NCI-H345 treated with DMSO at 0.1 percent for 48 hours (cell line): ENCODE measurements around the gene EED.
A peak's percentile ranks its signal among the peaks of the same experiment; 100 is the strongest.
"Not testable (repeated sequence)": the region's sequence is repeated elsewhere in the genome, so short reads cannot be mapped to it uniquely, and the experiment has no call there.

ENCODE experiments used
- DNase-seq: peaks from one replicate; lab custom pipeline; 2025; ENCODE audit not compliant: unreplicated experiment; lab: John Stamatoyannopoulos, UW

Gene EED

DNA sequence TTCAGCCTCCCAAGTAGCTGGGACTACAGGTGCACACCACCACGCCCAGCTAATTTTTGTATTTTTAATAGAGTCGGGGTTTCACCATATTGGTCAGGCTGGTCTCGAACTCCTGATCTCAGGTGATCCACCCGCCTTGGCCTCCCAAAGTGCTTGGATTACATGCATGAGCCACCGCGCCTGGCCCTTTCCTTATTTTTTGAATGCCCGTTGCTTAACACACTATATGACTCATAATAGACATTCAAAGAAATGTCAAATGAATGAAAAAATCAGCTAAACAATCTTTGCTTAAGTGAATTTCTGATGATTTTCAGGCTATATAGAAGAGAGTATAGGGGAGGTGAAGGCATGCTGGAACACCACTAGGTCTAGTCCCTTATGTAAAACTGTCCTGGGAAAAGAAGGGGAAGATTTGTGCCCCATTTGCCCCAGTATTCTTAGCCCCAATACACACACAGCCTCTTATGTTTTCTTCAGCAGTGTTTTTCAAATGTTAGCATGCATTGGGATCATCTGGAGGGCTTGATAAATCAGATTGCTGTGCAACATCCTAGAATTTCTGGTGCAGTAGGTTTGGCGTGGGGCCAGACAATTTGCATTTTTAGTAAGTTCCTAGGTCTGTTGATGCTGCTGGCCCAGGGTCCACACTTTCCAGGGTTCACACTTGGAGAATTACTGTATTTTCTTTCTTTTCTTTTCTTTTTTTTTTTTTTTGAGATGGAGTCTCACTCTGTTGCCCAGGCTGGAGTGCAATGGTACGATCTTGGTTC is 45.1 kb downstream of the EED start:
- not testable (repeated sequence) for DNase-seq

DNA sequence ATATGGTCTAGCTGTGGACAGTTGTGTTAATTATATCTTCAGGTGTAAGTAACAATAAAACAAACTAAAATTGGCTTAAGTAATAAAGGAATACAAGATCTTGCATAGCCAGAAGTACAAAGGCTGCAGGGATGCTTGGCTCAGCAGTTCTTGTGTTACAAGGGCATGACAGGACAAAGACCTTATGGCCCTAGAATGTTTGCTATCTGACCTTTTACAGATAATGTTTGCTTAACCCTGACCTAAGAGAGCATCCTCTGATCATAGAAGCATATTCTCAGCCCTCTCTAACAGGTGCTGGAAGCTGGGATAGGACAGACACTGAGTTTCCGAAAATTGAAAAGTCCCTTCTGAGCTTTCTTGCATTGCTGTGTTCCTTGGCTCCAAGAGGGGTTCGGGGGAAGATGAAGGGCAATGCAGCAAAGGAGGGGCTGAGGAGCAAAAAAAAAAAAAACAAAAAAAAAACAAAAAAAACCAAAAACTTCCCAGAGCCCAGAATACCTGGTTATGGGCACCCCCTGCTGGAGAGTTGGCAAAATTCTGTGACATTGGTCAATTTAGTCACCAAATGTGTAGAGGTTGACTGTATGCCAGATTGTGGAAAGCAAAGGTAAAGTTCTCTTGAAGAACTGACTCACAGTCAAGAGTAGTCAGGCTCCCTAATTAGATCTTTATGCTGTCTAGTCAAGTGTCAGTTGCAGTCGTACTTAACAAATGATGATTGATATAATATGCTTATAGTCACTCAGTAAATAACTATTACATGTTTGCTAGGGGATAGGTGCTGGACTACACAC is 47.1 kb downstream of the EED start:
- DNase-seq: peak; percentile 7

DNA sequence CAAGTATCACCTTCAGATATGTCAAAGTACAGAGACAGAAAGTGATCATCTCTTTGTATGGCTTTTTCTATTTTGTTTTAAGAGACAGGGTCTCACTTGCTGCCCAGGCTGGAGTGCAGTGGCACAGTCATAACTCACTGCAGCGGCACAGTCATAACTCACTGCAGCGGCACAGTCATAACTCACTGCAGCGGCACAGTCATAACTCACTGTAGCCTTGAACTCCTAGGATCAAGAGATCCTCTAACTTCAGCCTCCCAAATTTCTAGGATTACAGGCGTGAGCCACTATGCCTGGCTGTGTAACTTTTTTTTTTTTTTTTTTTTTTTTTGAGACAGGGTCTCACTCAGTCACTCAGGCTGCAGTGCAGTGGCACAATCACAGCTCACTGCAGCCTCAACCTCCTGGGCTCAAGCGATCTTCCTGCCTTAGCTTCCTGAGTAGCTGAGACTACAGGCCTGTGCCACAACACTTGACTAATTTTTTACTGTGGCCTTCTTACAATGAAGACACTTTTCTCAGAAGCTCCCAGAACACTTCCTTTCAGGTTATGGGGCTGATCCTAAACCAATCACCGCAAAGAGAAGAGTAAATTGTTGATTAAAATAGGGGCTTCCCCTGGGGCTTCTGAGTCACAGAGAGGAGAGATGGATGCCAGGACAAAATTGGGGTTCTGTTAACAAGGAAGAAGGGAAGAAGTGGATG is 48.5 kb downstream of the EED start:
- DNase-seq: no peak

DNA sequence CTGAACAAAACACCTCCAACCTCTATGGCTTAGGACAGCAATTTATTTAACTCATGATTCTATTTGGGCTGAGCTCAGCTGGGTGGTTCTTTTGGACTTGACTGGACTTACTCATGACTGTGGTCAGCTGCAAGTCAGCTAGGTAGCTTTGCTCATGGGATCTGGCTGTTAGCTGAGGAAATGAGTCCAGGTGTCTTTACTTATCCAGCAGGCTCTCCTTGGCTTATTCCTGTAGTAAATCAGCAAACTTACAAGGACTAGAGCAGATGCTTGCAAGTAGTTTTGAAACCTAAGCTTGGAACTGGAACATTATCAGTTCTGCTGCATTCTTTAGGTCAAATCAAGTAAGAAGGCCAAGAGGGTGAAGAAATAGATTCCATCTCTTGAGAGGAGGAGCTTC is 49.5 kb downstream of the EED start:
- DNase-seq: no peak

DNA sequence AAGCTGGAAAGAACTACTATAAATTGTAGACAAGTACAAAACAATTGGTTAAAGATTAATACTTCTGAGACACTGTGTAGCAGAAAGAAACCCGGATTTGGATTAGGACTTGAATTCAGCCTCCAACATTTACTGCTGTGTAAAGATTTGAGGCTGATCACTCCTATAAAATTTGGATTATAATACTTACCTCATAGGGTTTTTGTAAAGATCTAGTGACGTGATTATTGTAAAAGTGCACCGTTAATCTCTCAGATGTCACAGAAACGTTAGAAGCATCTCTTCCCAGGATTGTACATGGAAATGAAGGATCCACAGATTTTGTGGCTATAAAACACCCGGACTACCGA is 57.2 kb downstream of the EED start:
- DNase-seq: no peak

DNA sequence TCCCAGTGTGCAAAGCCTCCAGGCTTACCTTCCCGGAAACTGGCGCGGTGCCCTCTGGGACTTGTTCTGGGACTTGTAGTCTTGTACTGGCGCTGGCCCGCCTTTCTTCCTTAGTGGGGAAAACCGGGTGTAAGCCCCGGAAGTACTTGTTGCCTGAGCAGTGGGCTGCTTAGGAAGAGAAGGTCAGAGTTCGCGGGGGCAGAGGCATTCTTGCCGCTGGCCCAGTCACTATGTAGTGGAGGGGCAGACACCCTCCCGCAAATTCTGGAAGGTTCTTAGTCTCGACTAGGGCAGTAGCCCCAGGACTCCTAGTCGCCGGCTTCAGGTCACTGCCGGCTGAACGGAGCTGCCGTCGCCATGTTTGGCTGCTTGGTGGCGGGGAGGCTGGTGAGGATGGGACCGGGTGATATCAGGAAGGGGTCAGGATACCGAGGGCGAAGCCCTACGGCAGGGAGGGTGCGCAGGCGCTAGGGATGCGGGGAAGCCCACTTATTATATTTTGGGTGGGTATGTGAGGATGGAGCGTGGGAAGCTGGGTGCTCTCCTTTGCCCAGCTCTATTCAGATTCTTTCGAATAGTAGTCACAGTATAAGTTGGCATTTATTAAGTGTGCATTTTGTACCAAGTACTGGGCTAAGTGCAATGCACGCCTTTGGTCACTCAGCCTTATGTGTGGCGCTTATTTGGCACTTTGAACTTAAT is 57.7 kb downstream of the EED start, which contains the start of gene HIKESHI:
Gene HIKESHI, plus strand, starts transcription at position 149 of the 702 bp plus-strand sequence. Its CDS starts 209 bp downstream, at position 358.
- DNase-seq: peak; percentile 98

DNA sequence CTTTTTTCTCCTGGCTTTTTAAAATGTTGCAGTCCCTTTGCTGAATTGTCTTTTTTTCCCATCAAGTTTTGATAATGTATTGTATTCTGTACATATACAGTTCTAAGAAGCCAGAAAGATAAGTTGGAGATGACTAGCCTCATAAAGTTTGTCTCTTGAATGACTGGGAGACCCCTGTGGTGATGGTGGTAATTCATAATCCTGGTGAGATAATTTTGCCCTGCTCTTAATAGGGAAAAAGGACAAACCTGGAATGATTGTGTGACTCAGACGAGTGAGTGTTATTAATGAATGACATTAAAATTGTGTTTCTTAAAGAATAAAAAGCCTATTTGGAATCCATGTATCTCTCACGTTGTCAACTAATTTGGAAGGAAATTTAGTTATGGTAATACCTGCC is 58.7 kb downstream of the EED start:
- no peak for DNase-seq

DNA sequence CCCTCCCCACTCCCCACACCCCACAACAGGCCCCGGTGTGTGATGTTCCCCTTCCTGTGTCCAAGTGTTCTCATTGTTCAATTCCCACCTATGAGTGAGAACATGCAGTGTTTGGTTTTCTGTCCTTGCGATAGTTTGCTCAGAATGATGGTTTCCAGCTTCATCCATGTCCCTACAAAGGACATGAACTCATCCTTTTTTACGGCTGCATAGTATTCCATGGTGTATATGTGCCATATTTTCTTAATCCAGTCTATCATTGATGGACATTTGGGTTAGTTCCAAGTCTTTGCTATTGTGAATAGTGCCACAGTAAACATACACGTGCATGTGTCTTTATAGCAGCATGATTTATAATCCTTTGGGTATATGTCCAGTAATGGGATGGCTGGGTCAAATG is 64.2 kb downstream of the EED start:
- not testable (repeated sequence) for DNase-seq

DNA sequence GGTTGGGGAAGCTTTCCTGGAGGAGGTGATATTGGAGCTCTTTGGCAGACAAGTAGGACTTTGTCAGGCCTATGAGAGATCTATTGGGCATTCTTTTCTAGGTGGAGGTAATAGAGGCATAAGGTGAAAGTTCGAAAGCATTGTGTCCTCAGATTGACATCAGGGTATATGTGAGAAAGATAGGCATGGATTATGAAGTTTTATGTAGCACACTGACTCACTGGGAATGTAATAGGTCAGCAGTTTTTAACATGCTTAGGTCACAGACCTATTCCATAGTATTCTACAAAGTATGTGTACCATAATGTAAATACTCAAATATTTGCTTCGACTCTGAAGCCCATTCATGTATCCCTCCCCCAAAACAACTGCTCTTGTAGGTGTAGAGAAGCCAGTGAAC is 69.2 kb downstream of the EED start:
- no peak for DNase-seq

DNA sequence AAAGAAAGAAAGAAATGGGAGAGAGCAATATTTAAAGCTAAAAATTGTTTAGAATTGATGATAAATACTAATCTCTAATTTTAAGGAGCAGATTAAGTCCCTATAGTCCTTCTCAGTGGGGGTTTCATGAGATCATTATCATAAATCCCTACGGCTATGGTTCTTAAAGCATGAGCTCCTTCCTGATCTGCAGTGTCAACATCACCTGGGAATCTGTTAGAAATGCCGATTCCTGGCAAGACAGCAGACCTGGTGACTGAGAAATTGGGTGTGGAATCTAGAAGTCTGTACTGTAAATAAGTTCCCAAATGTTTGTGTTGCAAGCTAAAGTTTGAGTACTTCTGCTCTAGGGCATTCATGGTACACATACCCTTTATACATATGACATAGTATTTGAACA is 70.1 kb downstream of the EED start:
- DNase-seq: no peak
